ENCODE measurements around the gene SP100.

SP100 gene

DNA sequence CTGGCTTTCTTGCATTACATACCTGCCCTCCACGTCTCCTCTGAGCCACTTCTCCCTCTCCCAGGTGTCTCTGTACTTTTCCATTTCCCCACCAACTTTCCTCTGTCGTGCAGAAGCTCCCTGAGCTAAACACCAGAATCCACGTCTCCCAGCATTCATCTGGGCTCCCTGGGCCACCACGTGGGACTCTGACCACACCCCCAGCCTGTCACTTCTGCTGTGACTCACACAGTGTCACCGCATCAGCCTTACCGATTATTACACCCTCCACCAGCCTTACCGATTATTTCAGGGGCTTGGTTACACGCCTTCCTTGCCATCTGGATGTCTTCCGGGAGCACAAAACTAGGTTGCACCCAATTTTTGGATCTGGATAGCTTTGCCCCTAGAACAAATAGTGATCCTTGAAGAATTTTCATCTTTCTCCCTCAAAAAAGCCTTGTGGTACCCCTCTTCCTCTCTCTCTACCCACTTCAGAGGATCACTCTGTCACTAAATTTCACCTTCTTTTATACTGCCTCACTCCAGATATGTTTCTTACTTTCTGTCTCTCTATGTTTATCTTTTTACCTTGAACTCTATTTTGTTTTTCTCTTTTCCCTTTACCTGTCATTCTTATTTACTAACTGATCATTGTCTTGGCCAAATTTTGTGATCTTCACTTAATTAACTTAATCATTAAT lies 159.8 kb downstream of the SP100 start:
- TF ChIP-seq, protein P1, sequence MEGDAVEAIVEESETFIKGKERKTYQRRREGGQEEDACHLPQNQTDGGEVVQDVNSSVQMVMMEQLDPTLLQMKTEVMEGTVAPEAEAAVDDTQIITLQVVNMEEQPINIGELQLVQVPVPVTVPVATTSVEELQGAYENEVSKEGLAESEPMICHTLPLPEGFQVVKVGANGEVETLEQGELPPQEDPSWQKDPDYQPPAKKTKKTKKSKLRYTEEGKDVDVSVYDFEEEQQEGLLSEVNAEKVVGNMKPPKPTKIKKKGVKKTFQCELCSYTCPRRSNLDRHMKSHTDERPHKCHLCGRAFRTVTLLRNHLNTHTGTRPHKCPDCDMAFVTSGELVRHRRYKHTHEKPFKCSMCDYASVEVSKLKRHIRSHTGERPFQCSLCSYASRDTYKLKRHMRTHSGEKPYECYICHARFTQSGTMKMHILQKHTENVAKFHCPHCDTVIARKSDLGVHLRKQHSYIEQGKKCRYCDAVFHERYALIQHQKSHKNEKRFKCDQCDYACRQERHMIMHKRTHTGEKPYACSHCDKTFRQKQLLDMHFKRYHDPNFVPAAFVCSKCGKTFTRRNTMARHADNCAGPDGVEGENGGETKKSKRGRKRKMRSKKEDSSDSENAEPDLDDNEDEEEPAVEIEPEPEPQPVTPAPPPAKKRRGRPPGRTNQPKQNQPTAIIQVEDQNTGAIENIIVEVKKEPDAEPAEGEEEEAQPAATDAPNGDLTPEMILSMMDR (IDR thresholded peaks at IDR 0.05; ENCODE audit: borderline replicate concordance, insufficient read depth, low read depth, low read length) = no peak
- H3K4me3 ChIP-seq (ENCODE audit: low read depth, low read length) = no peak overlapping the region

DNA sequence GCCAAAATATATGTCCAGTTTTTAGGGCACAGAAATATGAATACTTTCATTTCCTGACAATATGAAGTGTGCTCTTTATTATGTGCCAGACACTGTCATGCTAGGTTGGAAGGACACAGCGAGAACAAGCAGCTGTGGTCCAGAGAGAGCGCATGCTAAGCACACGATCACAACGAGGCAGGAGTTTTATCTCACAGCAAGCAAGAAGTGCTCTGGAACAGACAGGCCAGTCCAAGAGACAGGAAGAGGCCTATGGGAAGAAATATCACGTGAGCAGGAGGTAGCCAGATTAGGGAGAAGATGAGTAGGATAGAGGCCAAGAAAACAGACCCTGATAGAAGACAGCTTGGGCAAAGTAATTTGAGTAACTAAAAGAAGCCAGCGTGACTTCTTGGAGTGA lies 161.1 kb downstream of the SP100 start:
- TF ChIP-seq, protein P1 (IDR thresholded peaks at IDR 0.05; ENCODE audit: borderline replicate concordance, insufficient read depth, low read depth, low read length) = no peak
- no peak overlapping the region for H3K4me3 ChIP-seq (ENCODE audit: low read depth, low read length)

DNA sequence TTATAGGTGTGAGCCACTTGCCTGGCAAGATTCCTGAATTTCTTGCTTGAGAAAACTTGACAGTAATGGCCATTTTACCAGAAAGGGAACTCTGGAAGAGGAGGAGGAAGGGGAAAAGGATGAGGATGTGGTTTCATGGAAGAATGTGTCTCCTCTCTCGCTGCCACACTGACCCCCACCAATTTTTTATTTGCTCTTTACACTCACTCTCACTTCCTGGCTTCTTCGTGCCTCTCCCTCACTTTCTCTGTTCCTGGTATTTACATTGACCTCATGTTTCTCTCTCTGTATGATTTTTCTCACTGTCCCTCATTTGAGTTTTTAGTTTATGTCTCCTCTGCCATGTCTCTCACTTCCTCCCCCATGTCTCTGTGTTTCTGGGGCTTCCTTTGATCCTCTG lies 162.1 kb downstream of the SP100 start:
- H3K4me3 ChIP-seq (ENCODE audit: low read depth, low read length) = no peak overlapping the region
- TF ChIP-seq, protein P1 (IDR thresholded peaks at IDR 0.05; ENCODE audit: borderline replicate concordance, insufficient read depth, low read depth, low read length) = no peak

DNA sequence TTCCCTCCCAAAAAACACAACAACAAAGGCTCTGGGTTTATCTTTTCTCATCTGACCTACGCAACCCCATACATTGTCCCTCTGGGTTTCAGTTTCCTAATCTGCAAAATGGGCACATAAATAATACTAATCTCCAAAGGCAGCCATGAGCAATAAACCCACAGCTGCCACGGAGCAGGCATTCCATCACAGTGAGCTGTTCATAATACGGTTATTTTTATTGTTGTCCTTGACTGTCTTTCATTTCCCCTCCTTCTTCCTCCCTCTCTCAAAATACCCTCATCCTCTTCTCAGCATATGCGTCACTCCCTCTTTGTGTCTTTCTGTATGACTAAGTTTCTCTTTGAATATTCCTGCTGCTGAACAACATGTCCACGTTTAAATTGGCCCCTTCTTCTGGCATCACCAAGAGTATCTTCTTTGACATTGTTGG lies 166.9 kb downstream of the SP100 start:
- no peak overlapping the region for H3K4me3 ChIP-seq (ENCODE audit: low read depth, low read length)
- TF ChIP-seq, protein P1 (IDR thresholded peaks at IDR 0.05; ENCODE audit: borderline replicate concordance, insufficient read depth, low read depth, low read length) = no peak

DNA sequence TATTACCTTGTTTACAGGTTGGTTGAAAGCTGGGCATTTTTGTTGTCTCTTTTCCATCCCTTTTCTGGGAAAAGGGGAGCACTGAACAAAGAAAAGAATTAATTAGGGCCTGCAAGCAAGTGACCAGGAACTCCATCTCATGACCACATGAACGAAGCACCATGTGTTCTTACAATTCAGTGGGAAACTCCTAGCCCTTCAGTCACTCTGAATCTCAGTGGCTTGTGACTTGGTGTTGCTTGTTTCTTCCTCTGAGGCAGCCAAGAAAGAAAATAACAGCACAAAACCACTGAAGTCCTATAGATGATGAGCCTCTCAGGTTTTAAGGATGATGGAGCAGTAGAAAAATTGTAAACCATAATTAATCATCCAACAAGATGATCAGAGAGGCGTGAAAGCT lies 167.6 kb downstream of the SP100 start:
- no peak overlapping the region for H3K4me3 ChIP-seq (ENCODE audit: low read depth, low read length)
- TF ChIP-seq, protein P1 (IDR thresholded peaks at IDR 0.05; ENCODE audit: borderline replicate concordance, insufficient read depth, low read depth, low read length) = no peak

DNA sequence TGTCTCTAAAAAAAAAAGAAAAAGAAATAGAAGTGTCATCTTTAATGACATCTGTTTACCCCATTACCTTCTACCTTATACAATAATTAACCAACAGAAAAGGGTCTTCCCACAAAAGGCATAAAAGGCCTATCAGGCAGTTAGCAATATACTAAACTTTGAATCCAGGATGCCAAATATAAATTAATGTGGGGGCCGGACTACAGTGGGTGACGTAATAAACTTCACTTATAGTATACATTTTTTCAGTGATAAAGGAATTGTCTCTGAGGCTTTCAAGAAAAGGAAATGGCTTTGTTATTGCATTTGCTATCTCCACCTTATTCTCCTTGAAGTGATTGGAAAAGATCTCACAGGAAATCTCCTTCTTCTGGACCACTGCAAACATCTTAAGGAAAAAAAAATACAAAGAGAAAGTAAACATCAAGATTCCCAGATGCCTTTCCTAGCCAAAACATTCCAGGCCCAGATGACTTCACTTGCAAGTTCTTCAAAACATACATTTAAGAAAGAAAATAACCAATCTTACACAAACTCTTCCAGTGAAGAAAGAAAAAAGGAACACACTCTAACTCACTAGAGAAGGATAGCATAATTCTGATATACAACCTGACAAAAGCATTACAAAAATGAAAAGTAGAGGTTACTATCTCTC lies 170.5 kb downstream of the SP100 start:
- H3K4me3 ChIP-seq (ENCODE audit: low read depth, low read length) = no peak overlapping the region

More for the DNA sequence above, 170.5 kb downstream of the SP100 start:
- TF ChIP-seq, protein P1 (IDR thresholded peaks at IDR 0.05; ENCODE audit: borderline replicate concordance, insufficient read depth, low read depth, low read length) = no peak

All from GM12875 (cell line).